ENCODE results near the gene C8A. TPM values are rescaled to one million over a fixed set of nuclear protein-coding genes. Genes with fewer than 3 reads are reported as not detected.

C8A gene
- total RNA-seq, 1 experiment from 2014 or later, result not detected

DNA sequence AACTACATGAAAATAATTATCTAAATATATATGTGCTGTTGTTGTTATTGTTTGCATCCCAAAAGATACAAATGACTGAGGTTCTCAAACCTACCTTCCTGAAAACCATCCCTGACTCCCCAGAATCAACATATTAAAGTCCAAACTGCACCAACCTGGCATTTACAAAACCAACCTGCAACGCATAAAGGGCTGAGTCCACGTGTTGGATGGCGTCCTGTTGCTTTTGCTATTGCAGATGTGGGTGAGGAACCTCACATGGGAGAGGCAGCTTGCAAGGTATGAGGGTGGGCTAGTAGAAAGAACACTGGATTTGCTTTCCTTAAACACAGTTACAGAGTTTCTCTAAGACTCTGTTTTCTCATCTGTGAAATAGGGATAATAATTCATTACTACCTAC, 112.8 kb downstream of the C8A start:
- POLR2A ChIA-PET (ENCODE audit: unreplicated experiment), result no interaction called here
- no TSS peak for BruUV-seq (replicated peaks)
- Histone ChIP-seq H2AFZ (no peak overlapping the region), H3K36me3 (ENCODE audit: low read depth) (no peaks in the 10 kb centered on the region), H3K79me2 (ENCODE audit: low read depth) (no peaks in the 10 kb centered on the region), H3K9me2 (ENCODE audit: insufficient read depth) (no peaks in the 10 kb centered on the region), H3K27ac (no peak overlapping the region), H3K27me3 (ENCODE audit: insufficient read depth, low read depth) (peaks cover 36% of the 10 kb centered on the region), H3K4me3 (no peak overlapping the region), H4K20me1 (ENCODE audit: insufficient read depth) (no peaks in the 10 kb centered on the region), H3K4me2 (no peak overlapping the region), H3F3A (ENCODE audit: insufficient read depth, low read depth) (no peaks in the 10 kb centered on the region), H3K4me1 (replicated peaks; ENCODE audit: insufficient read depth) (no peaks in the 10 kb centered on the region), H3K9me3 (ENCODE audit: insufficient read depth, low read depth) (no peaks in the 10 kb centered on the region)
- CTCF ChIA-PET, result no interaction called here
- no peak for TF ChIP-seq EZH2 (IDR thresholded peaks at IDR 0.05; ENCODE audit: low read depth)
- TF ChIP-seq, protein P1, sequence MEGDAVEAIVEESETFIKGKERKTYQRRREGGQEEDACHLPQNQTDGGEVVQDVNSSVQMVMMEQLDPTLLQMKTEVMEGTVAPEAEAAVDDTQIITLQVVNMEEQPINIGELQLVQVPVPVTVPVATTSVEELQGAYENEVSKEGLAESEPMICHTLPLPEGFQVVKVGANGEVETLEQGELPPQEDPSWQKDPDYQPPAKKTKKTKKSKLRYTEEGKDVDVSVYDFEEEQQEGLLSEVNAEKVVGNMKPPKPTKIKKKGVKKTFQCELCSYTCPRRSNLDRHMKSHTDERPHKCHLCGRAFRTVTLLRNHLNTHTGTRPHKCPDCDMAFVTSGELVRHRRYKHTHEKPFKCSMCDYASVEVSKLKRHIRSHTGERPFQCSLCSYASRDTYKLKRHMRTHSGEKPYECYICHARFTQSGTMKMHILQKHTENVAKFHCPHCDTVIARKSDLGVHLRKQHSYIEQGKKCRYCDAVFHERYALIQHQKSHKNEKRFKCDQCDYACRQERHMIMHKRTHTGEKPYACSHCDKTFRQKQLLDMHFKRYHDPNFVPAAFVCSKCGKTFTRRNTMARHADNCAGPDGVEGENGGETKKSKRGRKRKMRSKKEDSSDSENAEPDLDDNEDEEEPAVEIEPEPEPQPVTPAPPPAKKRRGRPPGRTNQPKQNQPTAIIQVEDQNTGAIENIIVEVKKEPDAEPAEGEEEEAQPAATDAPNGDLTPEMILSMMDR (conservative IDR thresholded peaks at IDR 0.05), result no peak
- intact Hi-C loops (cut with micrococcal nuclease; ENCODE audit: unreplicated experiment), result loop anchor here (5.0 kb wide), 1 partner anchor 325 kb away; no protein-coding TSS in a partner anchor
- DNase-seq, result no peak

Other genes with a start within 250 kb of the C8A start
- 4.4 and 5.0 TPM in 2 replicates for gene PRKAA2, start 209.5 kb upstream of the C8A start, total RNA-seq (2021)
- not detected in 2 replicates for gene FYB2, start 35.4 kb upstream of the C8A start, total RNA-seq (2021)
- gene C8B, start 111.2 kb downstream of the C8A start, total RNA-seq (2021), result not detected in 2 replicates